Tibial artery (tissue), 4 donors: ENCODE results near the gene VAV2.

Experiments
- DNase-seq, 2 donors: peaks; one replicate each; pipeline ENCODE4 v3.0.0-alpha.2; 2019
- H3K27ac ChIP-seq, 2 donors: fragments of 200-600 bp; sonication (generic) in 1 of 2; 1 replicate in 1 of 2; 2 replicates in 1 of 2; pipeline ENCODE4 v1.5.1; 2018 to 2019; ENCODE audit warnings: mild to moderate bottlenecking in 1 of 2
- H3K27me3 ChIP-seq, 2 donors: fragments of 200-600 bp; sonication (generic) in 1 of 2; one replicate each; pipeline versions ENCODE4 v1.5.1 to v1.6.0; 2016 to 2019
- H3K36me3 ChIP-seq, 3 donors: fragments of 200-600 bp; sonication (generic) in 2 of 3; one replicate each; pipeline ENCODE4 v1.5.1; 2016 to 2019; ENCODE audit warnings: mild to moderate bottlenecking in 2 of 3
- H3K4me1 ChIP-seq, 4 donors: fragments of 200-600 bp; sonication (generic) in 2 of 4; 1 replicate in 3 of 4; 2 replicates in 1 of 4; pipeline ENCODE4 v1.5.1; 2016 to 2019
- H3K4me3 ChIP-seq, 2 donors: fragments of 200-600 bp; sonication (generic) in 1 of 2; 1 replicate in 1 of 2; 2 replicates in 1 of 2; pipeline ENCODE4 v1.5.1; 2018 to 2019; ENCODE audit warnings: mild to moderate bottlenecking in 2 of 2
- H3K9me3 ChIP-seq, 3 donors: fragments of 200-600 bp; sonication (generic) in 1 of 3; one replicate each; pipeline ENCODE4 v1.5.1; 2016 to 2019
- intact Hi-C: fragments of 100-400 bp; cut with DNase I; formaldehyde crosslinking; loops from one replicate; pipeline ENCODE4 v1.15.0; 2023; ENCODE audit warnings: low total_unique reads
- TF ChIP-seq, protein P1 (sequence below), 2 experiments: fragments of 200-600 bp in 1 of 2; fragments of 450-650 bp in 1 of 2; IDR thresholded peaks; one replicate each; pipeline ENCODE4 v1.5.1; 2017 to 2019; ENCODE audit warnings: antibody characterized with exemption in 2 of 2, mild to moderate bottlenecking in 1 of 2, moderate library complexity in 1 of 2

VAV2 gene, protein sequence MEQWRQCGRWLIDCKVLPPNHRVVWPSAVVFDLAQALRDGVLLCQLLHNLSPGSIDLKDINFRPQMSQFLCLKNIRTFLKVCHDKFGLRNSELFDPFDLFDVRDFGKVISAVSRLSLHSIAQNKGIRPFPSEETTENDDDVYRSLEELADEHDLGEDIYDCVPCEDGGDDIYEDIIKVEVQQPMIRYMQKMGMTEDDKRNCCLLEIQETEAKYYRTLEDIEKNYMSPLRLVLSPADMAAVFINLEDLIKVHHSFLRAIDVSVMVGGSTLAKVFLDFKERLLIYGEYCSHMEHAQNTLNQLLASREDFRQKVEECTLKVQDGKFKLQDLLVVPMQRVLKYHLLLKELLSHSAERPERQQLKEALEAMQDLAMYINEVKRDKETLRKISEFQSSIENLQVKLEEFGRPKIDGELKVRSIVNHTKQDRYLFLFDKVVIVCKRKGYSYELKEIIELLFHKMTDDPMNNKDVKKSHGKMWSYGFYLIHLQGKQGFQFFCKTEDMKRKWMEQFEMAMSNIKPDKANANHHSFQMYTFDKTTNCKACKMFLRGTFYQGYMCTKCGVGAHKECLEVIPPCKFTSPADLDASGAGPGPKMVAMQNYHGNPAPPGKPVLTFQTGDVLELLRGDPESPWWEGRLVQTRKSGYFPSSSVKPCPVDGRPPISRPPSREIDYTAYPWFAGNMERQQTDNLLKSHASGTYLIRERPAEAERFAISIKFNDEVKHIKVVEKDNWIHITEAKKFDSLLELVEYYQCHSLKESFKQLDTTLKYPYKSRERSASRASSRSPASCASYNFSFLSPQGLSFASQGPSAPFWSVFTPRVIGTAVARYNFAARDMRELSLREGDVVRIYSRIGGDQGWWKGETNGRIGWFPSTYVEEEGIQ

GRCh38 chr9:133991964-133992779, at the start of gene VAV2:
TSS of gene VAV2 (minus strand) at chr9:133992324. CDS start at chr9:133992278, 46 bp downstream.
- Histone ChIP-seq H3K4me1 (peaks cover 7 to 36% (median 28%) of the 10 kb centered on the region in 4 donors), H3K36me3 (no peaks in the 10 kb centered on the region), H3K9me3 (no peaks in the 10 kb centered on the region), H3K27ac (peak within 1 kb of the TSS; percentile 76 to 87), H3K4me3 (peak within 1 kb of the TSS; percentile 56 to 68), H3K27me3 (peaks cover 0 to 16% of the 10 kb centered on the region in 2 donors)
- TF ChIP-seq, protein P1, sequence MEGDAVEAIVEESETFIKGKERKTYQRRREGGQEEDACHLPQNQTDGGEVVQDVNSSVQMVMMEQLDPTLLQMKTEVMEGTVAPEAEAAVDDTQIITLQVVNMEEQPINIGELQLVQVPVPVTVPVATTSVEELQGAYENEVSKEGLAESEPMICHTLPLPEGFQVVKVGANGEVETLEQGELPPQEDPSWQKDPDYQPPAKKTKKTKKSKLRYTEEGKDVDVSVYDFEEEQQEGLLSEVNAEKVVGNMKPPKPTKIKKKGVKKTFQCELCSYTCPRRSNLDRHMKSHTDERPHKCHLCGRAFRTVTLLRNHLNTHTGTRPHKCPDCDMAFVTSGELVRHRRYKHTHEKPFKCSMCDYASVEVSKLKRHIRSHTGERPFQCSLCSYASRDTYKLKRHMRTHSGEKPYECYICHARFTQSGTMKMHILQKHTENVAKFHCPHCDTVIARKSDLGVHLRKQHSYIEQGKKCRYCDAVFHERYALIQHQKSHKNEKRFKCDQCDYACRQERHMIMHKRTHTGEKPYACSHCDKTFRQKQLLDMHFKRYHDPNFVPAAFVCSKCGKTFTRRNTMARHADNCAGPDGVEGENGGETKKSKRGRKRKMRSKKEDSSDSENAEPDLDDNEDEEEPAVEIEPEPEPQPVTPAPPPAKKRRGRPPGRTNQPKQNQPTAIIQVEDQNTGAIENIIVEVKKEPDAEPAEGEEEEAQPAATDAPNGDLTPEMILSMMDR (IDR thresholded peaks at IDR 0.05), result no peak
- intact Hi-C loops, result no loop called here
- peak; percentile 58 to 82 for DNase-seq

GRCh38 chr9:134041649-134041962, 49.5 kb upstream of the VAV2 start:
- TF ChIP-seq, protein P1 (IDR thresholded peaks at IDR 0.05), result no peak
- intact Hi-C loops, result no loop called here
- Histone ChIP-seq H3K4me3 (no peak overlapping the region), H3K4me1 (no peaks in the 10 kb centered on the region), H3K36me3 (peaks cover 67 to 96% (median 84%) of the 10 kb centered on the region in 3 donors), H3K27ac (no peak overlapping the region), H3K9me3 (peaks cover 0 to 4% (median 0%) of the 10 kb centered on the region in 3 donors), H3K27me3 (no peaks in the 10 kb centered on the region)
- DNase-seq, result no peak

GRCh38 chr9:134040781-134041648, 48.9 kb upstream of the VAV2 start:
- no peak for DNase-seq
- H3K36me3 ChIP-seq, result peaks cover 64 to 96% (median 84%) of the 10 kb centered on the region in 3 donors
- no peak overlapping the region for H3K27ac ChIP-seq

GRCh38 chr9:134040176-134040565, 48.0 kb upstream of the VAV2 start:
- DNase-seq, result no peak
- Histone ChIP-seq H3K4me1 (no peaks in the 10 kb centered on the region), H3K9me3 (peaks cover 0 to 4% (median 0%) of the 10 kb centered on the region in 3 donors), H3K27ac (no peak overlapping the region), H3K36me3 (peaks cover 65 to 96% (median 84%) of the 10 kb centered on the region in 3 donors), H3K4me3 (no peak overlapping the region), H3K27me3 (no peaks in the 10 kb centered on the region)
- TF ChIP-seq, protein P1 (IDR thresholded peaks at IDR 0.05), result no peak
- intact Hi-C loops, result no loop called here

More at GRCh38 chr9:134040781-134041648, 48.9 kb upstream of the VAV2 start:
- Histone ChIP-seq H3K4me1 (no peaks in the 10 kb centered on the region), H3K27me3 (no peaks in the 10 kb centered on the region), H3K9me3 (peaks cover 0 to 4% (median 0%) of the 10 kb centered on the region in 3 donors), H3K4me3 (no peak overlapping the region)
- TF ChIP-seq, protein P1 (IDR thresholded peaks at IDR 0.05), result no peak
- intact Hi-C loops, result no loop called here
